ENCODE data around the gene LDLR.
A peak's percentile ranks its signal among the peaks of the same experiment; 100 is the strongest.
"Not testable (repeated sequence)": the region's sequence is repeated elsewhere in the genome, so short reads cannot be mapped to it uniquely, and the experiment has no call there.

The LDLR gene

GRCh38 chr19:11145536-11145924, 56.3 kb downstream of the LDLR start:
- no peak for DNase-seq

- DNase-seq, result no peak
These were observed 58.7 kb downstream of the LDLR start for GRCh38 chr19:11148001-11148400.

GRCh38 chr19:11151181-11151580, 61.9 kb downstream of the LDLR start:
- DNase-seq, result no peak

GRCh38 chr19:11152318-11153062, 63.2 kb downstream of the LDLR start:
- no peak for DNase-seq

GRCh38 chr19:11154683-11155047, 65.4 kb downstream of the LDLR start:
- no peak for DNase-seq

GRCh38 chr19:11155373-11156120, 66.3 kb downstream of the LDLR start, which contains the start of gene SPC24:
SPC24 (minus strand) TSS chr19:11155782; CDS start chr19:11155776, 6 bp downstream.
- DNase-seq, result peak; percentile 89 to 90

- no peak for DNase-seq
These were observed 70.6 kb downstream of the LDLR start for GRCh38 chr19:11159598-11160439.

- not testable (repeated sequence) for DNase-seq
These were observed 71.1 kb downstream of the LDLR start for GRCh38 chr19:11160440-11160768.

GRCh38 chr19:11164296-11164695, 75.0 kb downstream of the LDLR start:
- DNase-seq, result no peak

GRCh38 chr19:11164879-11165406, 75.7 kb downstream of the LDLR start:
- no peak for DNase-seq

GRCh38 chr19:11165486-11166030, 76.3 kb downstream of the LDLR start:
- DNase-seq, result no peak

GRCh38 chr19:11166281-11167142, 77.2 kb downstream of the LDLR start:
- DNase-seq, result no peak

GRCh38 chr19:11168568-11168967, 79.3 kb downstream of the LDLR start:
- no peak for DNase-seq

- DNase-seq, result no peak
These were observed 80.8 kb downstream of the LDLR start for GRCh38 chr19:11169896-11170678.

- no peak for DNase-seq
These were observed 81.9 kb downstream of the LDLR start for GRCh38 chr19:11171144-11171543.

GRCh38 chr19:11172576-11172975, 83.3 kb downstream of the LDLR start:
- no peak for DNase-seq

GRCh38 chr19:11173516-11174155, 84.4 kb downstream of the LDLR start:
- no peak for DNase-seq

- DNase-seq, result no peak
These were observed 85.1 kb downstream of the LDLR start for GRCh38 chr19:11174336-11174735.

- DNase-seq, result no peak
These were observed 86.7 kb downstream of the LDLR start for GRCh38 chr19:11175920-11176319.

- DNase-seq, result no peak
These were observed 87.4 kb downstream of the LDLR start for GRCh38 chr19:11176466-11177193.

Measured in NCI-H1930 (cell line).